K562 (cell line): ENCODE data around the gene STK24. TPM values are rescaled to one million over a fixed set of nuclear protein-coding genes. Genes with fewer than 3 reads are reported as not detected.

Experiments used
- ATAC-seq: fragments of 200-7000 bp; cut with Tn5 transposase; 3 replicates; pipeline ENCODE4 v1.9.1; 2020; ENCODE audit warnings: moderate library complexity
- BruUV-seq: library from RNA; stranded (reverse); fragments of 400-500 nt; replicated peaks from 2 replicates; lab custom pipeline; 2021; lab: Mats Ljungman, UMichigan
- CTCF ChIA-PET: fragments of 300-600 bp; formaldehyde crosslinking; extraction: SDS; loops from one replicate; lab custom pipeline; 2021; ENCODE audit warnings: low intra/inter-chr PET ratio; lab: Yijun Ruan, JAX
- POLR2A ChIA-PET: fragments of 300-600, 350-650 bp; sonication (Branson Sonifier 250); formaldehyde crosslinking; extraction: SDS; loops from one replicate; lab custom pipeline; 2021; ENCODE audit warnings: antibody characterized with exemption, inconsistent platforms; lab: Yijun Ruan, JAX
- DNase-seq, 4 experiments: peaks; one replicate each; pipeline versions ENCODE4 v3.0.0 to v3.0.0-alpha.2; 2011 to 2018; ENCODE audit warnings: low spot score in 3 of 4, mixed read lengths in 3 of 4; ENCODE audit errors: extremely low read depth in 1 of 4
- FAIRE-seq: peaks from 2 replicates; lab custom pipeline; 2011; peaks lifted over from hg19 to GRCh38; lab: Jason Lieb, UNC
- H2AFZ ChIP-seq: 2 replicates; pipeline ENCODE4 v1.6.0; 2011; ENCODE audit warnings: low read depth, low read length, control low read depth, inconsistent platforms
- H3K27ac ChIP-seq: fragments of 200-600 bp; 3 replicates; pipeline ENCODE4 v1.8.0; 2011; ENCODE audit warnings: low read depth, mild to moderate bottlenecking, control low read depth, inconsistent platforms, low read length, moderate library complexity, mixed read lengths; ENCODE audit errors: extremely low read depth
- H3K27me3 ChIP-seq, 2 experiments: fragments of 300-600 bp in 1 of 2; 2 replicates in 1 of 2; 3 replicates in 1 of 2; pipeline versions ENCODE4 v1.6.0 to v1.8.0; 2011; ENCODE audit warnings: inconsistent platforms in 2 of 2, low read length in 2 of 2, mild to moderate bottlenecking in 1 of 2, mixed read lengths in 1 of 2, moderate library complexity in 1 of 2; ENCODE audit not compliant: control insufficient read depth in 2 of 2, insufficient read depth in 2 of 2
- H3K36me3 ChIP-seq: fragments of 300-600 bp; 3 replicates; pipeline ENCODE4 v1.8.0; 2011; ENCODE audit warnings: mild to moderate bottlenecking, low read length, inconsistent platforms; ENCODE audit not compliant: control insufficient read depth, insufficient read depth
- H3K4me1 ChIP-seq, 2 experiments: fragments of 200-600 bp in 1 of 2; replicated peaks in 1 of 2; 2 replicates in 1 of 2; 3 replicates in 1 of 2; pipeline versions ENCODE4 v1.5.1 to v1.8.0; 2011; ENCODE audit warnings: inconsistent platforms in 2 of 2, low read length in 2 of 2, mild to moderate bottlenecking in 1 of 2, mixed read lengths in 1 of 2, moderate library complexity in 1 of 2; ENCODE audit not compliant: control insufficient read depth in 2 of 2, insufficient read depth in 2 of 2
- H3K4me2 ChIP-seq: 2 replicates; pipeline ENCODE4 v1.6.1; 2011; ENCODE audit warnings: low read length, control low read depth, inconsistent platforms, mixed read lengths; ENCODE audit not compliant: insufficient read depth
- H3K4me3 ChIP-seq: fragments of 200-600 bp; sonication (generic), shearing (Covaris generic); 2 replicates; pipeline ENCODE4 v1.5.1; 2016; ENCODE audit warnings: control low read depth, inconsistent platforms
- H3K79me2 ChIP-seq: fragments of 200-600 bp; 3 replicates; pipeline ENCODE4 v1.8.0; 2011; ENCODE audit warnings: low read length, inconsistent platforms; ENCODE audit not compliant: control insufficient read depth, insufficient read depth
- H3K9ac ChIP-seq, 2 experiments: 2 replicates each; pipeline versions ENCODE4 v1.6.0 to v1.6.1; 2011; ENCODE audit warnings: low read depth in 2 of 2, low read length in 2 of 2, control low read depth in 1 of 2, inconsistent platforms in 1 of 2, mild to moderate bottlenecking in 1 of 2, mixed read lengths in 1 of 2; ENCODE audit not compliant: insufficient read depth in 1 of 2
- H3K9me1 ChIP-seq: one replicate; pipeline ENCODE4 v1.6.0; 2011; ENCODE audit warnings: inconsistent platforms, mild to moderate bottlenecking, low read length, moderate library complexity; ENCODE audit not compliant: control insufficient read depth, insufficient read depth
- H3K9me3 ChIP-seq: replicated peaks from 2 replicates; pipeline ENCODE4 v1.5.1; 2011; ENCODE audit warnings: low read depth, low read length, inconsistent platforms; ENCODE audit not compliant: control insufficient read depth, insufficient read depth
- H4K20me1 ChIP-seq: replicated peaks from 2 replicates; pipeline ENCODE4 v1.6.1; 2011; ENCODE audit warnings: low read length, inconsistent platforms, mixed read lengths; ENCODE audit not compliant: control insufficient read depth, insufficient read depth
- BACH1 ChIP-seq: fragments of 200-800 bp; sonication (Bioruptor generic); IDR thresholded peaks from 2 replicates; pipeline ENCODE4 v1.6.1; 2016; ENCODE audit warnings: missing genetic modification characterization, missing compliant biosample characterization
- RAD21 ChIP-seq, 2 experiments: fragments of 250-450 bp in 1 of 2; fragments of 450-650 bp in 1 of 2; sonication (Bioruptor Pico) in 1 of 2; formaldehyde crosslinking in 1 of 2; IDR thresholded peaks in 1 of 2; conservative IDR thresholded peaks in 1 of 2; 2 replicates each; pipeline versions ENCODE4 v1.4.0 to v1.8.0; 2020 to 2022; ENCODE audit warnings: mild to moderate bottlenecking in 2 of 2, moderate library complexity in 1 of 2
- RBFOX2 ChIP-seq: fragments of 200-400 bp; formaldehyde crosslinking; IDR thresholded peaks from 2 replicates; pipeline ENCODE4 v1.6.1; 2017; ENCODE audit warnings: low read depth, mild to moderate bottlenecking, low read length, moderate library complexity
- WGBS: fragments of 100-300 bp; shearing (Covaris generic); methylation state at CpG from one replicate; pipeline ENCODE4 v1.1.6; 2016; ENCODE audit warnings: low coverage, mixed read lengths; ENCODE audit not compliant: insufficient coverage; ENCODE audit errors: missing lambda C conversion rate; 5-methylcytosine and 5-hydroxymethylcytosine counted together
- in situ Hi-C: fragments of 300-500 bp; cut with MboI; formaldehyde crosslinking; loops from 4 replicates; pipeline ENCODE4 v1.15.0; 2018; ENCODE audit warnings: inconsistent platforms, mixed read lengths
- intact Hi-C: fragments of 100-400 bp; cut with micrococcal nuclease; formaldehyde crosslinking; loops from 2 replicates; pipeline ENCODE4 v1.14.2; 2022
- polyA plus RNA-seq, 8 experiments: library from polyadenylated mRNA; depleted of rRNA in 4 of 8; stranded (reverse) in 5 of 8; unstranded in 3 of 8; fragments of >200 nt; fragmentation: Nextera tagmentation in 2 of 8; fragmentation: Illumina TruSeq in 1 of 8; extraction: Ambion mirVana in 2 of 8; extraction: Trizol in 1 of 8; gene quantifications; 2 replicates each; pipeline versions ENCODE4 v1.2.1 to v1.2.3, GENCODE V29; 2011 to 2014; ENCODE audit warnings: inconsistent platforms in 1 of 8, missing spikeins in 1 of 8
- total RNA-seq, 7 experiments: library from RNA; depleted of rRNA in 6 of 7; stranded (reverse); fragments of >200 nt in 6 of 7; fragmentation: Illumina TruSeq in 2 of 7; extraction: Trizol in 2 of 7; gene quantifications; 2 replicates each; pipeline versions ENCODE4 v1.2.1 to v1.2.3, GENCODE V29; 2011 to 2021; ENCODE audit warnings: low replicate concordance in 1 of 7
- TF ChIP-seq, protein P1 (sequence below): fragments of 450-650 bp; IDR thresholded peaks from 2 replicates; pipeline ENCODE4 v1.6.1; 2014; ENCODE audit warnings: low read depth, mild to moderate bottlenecking, moderate library complexity, borderline replicate concordance
- TF ChIP-seq, protein P2 (sequence below): fragments of 150-350 bp; IDR thresholded peaks from 2 replicates; pipeline ENCODE4 v1.6.1; 2014; ENCODE audit warnings: low read depth, mild to moderate bottlenecking, low read length, borderline replicate concordance

Gene STK24
- total and polyA plus RNA-seq, 9 of the 15 experiments (the other 6 are each of a cell fraction or from before 2014, with no cell fraction given), result 3.8 to 78.4 (median 28.2) TPM

DNA sequence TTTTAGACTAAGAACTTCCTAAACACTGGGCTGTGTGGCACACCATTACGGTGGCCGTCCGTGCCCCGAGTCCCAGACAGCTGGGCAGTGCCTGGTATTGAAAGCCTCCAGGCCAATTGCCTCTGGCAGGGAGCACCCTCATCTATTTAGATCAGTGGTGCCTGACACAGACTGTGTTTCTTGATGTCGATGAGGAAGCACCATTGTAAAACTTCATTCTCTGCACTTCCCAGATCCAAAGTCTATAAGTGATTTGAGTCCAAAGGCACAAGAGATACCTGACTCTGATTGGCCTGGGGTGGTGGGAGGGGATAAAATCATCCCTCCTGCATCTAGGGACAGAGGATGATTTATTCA lies 8.5 kb upstream of the STK24 start:
- Histone ChIP-seq H3K9me1 (no peaks in the 10 kb centered on the region), H3K9ac (no peak overlapping the region), H3K27me3 (no peaks in the 10 kb centered on the region), H2AFZ (no peak overlapping the region), H3K27ac (no peak overlapping the region), H3K4me2 (no peak overlapping the region), H3K36me3 (no peaks in the 10 kb centered on the region), H3K4me1 (no peaks in the 10 kb centered on the region; a peak in 1 of 5 replicates), H4K20me1 (no peaks in the 10 kb centered on the region), H3K4me3 (no peak overlapping the region), H3K79me2 (no peaks in the 10 kb centered on the region), H3K9me3 (no peaks in the 10 kb centered on the region)
- FAIRE-seq (no peak), DNase-seq (no peak), ATAC-seq (no peak)
- BruUV-seq, result no TSS peak
- no peak for TF ChIP-seq BACH1 (tag)
- ChIA-PET CTCF (no interaction called here), POLR2A (no interaction called here)
- WGBS, result 31% methylated on average over 5 of the region's 5 CpGs
- in situ Hi-C loops, result no loop called here
- intact Hi-C loops, result no loop called here

DNA sequence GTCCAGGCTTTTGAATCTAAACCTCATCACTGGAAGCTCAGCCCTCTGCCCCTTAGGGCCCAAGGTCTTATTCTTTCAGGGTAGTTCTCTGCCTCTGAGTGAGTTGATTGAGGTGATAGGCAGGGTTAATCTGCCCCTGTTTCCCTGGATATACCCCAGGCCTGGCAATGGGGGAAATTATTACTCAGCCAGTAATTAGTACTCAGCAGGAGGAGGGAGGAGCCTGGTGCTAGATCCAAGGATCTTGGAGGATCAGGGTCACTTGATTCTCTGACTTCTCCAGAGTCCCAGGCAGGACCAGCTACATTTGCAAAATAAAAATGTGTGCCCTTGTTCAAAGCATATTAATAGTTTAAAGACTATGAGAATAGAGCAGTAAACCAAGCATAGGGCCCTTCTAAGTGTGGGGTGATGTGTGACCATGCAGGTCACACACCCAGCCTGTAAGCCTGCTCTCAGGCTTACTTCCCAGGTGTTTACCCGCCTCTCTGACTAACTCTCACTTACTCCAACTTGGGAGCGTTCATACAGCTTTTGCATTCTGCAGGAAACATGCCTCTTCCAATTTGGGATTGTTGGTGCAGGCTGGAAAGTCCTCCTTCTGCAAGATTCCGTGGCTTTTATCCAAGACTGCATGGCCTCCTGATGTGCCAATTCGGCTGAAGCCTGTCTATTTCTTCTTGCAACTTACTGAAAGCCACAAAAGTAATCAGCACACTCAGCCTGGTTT lies 7.9 kb upstream of the STK24 start:
- in situ Hi-C loops, result no loop called here
- BruUV-seq, result no TSS peak
- no peak for FAIRE-seq

More for the DNA sequence above, 7.9 kb upstream of the STK24 start:
- Histone ChIP-seq H4K20me1 (no peaks in the 10 kb centered on the region), H3K9me3 (no peaks in the 10 kb centered on the region), H3K27me3 (no peaks in the 10 kb centered on the region), H3K79me2 (no peaks in the 10 kb centered on the region), H3K4me2 (no peak overlapping the region), H3K9me1 (no peaks in the 10 kb centered on the region), H3K27ac (no peak overlapping the region), H2AFZ (no peak overlapping the region), H3K4me1 (no peaks in the 10 kb centered on the region; a peak in 1 of 5 replicates), H3K36me3 (no peaks in the 10 kb centered on the region), H3K9ac (no peak overlapping the region), H3K4me3 (no peak overlapping the region)
- TF ChIP-seq, protein P1, sequence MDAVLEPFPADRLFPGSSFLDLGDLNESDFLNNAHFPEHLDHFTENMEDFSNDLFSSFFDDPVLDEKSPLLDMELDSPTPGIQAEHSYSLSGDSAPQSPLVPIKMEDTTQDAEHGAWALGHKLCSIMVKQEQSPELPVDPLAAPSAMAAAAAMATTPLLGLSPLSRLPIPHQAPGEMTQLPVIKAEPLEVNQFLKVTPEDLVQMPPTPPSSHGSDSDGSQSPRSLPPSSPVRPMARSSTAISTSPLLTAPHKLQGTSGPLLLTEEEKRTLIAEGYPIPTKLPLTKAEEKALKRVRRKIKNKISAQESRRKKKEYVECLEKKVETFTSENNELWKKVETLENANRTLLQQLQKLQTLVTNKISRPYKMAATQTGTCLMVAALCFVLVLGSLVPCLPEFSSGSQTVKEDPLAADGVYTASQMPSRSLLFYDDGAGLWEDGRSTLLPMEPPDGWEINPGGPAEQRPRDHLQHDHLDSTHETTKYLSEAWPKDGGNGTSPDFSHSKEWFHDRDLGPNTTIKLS, result no peak
- TF ChIP-seq, protein P2, sequence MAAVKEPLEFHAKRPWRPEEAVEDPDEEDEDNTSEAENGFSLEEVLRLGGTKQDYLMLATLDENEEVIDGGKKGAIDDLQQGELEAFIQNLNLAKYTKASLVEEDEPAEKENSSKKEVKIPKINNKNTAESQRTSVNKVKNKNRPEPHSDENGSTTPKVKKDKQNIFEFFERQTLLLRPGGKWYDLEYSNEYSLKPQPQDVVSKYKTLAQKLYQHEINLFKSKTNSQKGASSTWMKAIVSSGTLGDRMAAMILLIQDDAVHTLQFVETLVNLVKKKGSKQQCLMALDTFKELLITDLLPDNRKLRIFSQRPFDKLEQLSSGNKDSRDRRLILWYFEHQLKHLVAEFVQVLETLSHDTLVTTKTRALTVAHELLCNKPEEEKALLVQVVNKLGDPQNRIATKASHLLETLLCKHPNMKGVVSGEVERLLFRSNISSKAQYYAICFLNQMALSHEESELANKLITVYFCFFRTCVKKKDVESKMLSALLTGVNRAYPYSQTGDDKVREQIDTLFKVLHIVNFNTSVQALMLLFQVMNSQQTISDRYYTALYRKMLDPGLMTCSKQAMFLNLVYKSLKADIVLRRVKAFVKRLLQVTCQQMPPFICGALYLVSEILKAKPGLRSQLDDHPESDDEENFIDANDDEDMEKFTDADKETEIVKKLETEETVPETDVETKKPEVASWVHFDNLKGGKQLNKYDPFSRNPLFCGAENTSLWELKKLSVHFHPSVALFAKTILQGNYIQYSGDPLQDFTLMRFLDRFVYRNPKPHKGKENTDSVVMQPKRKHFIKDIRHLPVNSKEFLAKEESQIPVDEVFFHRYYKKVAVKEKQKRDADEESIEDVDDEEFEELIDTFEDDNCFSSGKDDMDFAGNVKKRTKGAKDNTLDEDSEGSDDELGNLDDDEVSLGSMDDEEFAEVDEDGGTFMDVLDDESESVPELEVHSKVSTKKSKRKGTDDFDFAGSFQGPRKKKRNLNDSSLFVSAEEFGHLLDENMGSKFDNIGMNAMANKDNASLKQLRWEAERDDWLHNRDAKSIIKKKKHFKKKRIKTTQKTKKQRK, result no peak
- TF ChIP-seq RAD21 (CRISPR knock-in tag; conservative IDR thresholded peaks at IDR 0.05 in 1 of 2, IDR thresholded peaks at IDR 0.05 in 1 of 2) (no peak), RBFOX2 (no peak)
- intact Hi-C loops, result no loop called here
- WGBS, result 4% methylated on average over 3 of the region's 4 CpGs
- ChIA-PET POLR2A (no interaction called here), CTCF (no interaction called here)
- ATAC-seq (no peak), DNase-seq (no peak)
